ENCODE data around the gene DMD. TPM values are rescaled to one million over a fixed set of nuclear protein-coding genes. Genes with fewer than 3 reads are reported as not detected.

The DMD gene
- total RNA-seq, 1 donor from 2014 or later = 23.9 TPM

GRCh38 chrX:31356275-31357212 lies 1854.8 kb downstream of the DMD start:
- Mint-ChIP-seq H3K27me3 (peaks cover 3% of the 10 kb centered on the region), H3K36me3 (ENCODE audit: insufficient read depth) (no peaks in the 10 kb centered on the region), H3K9me3 (ENCODE audit: low read depth) (peaks cover 13% of the 10 kb centered on the region), H3K4me3 (ENCODE audit: low read depth) (no peak overlapping the region), H3K4me1 (ENCODE audit: low read depth) (peaks cover 12% of the 10 kb centered on the region), H3K27ac (peak overlapping the region; percentile 4)
- no peak for TF ChIP-seq CTCF (IDR thresholded peaks at IDR 0.05; ENCODE audit: unreplicated experiment)
- DNase-seq (ENCODE audit: low spot score, unreplicated experiment) = no peak

GRCh38 chrX:31355206-31355955 lies 1856.0 kb downstream of the DMD start:
- Mint-ChIP-seq H3K27ac (no peak overlapping the region), H3K27me3 (peaks cover 3% of the 10 kb centered on the region), H3K36me3 (ENCODE audit: insufficient read depth) (no peaks in the 10 kb centered on the region), H3K4me3 (ENCODE audit: low read depth) (no peak overlapping the region), H3K9me3 (ENCODE audit: low read depth) (peaks cover 9% of the 10 kb centered on the region), H3K4me1 (ENCODE audit: low read depth) (peaks cover 13% of the 10 kb centered on the region)
- DNase-seq (ENCODE audit: low spot score, unreplicated experiment) = no peak
- TF ChIP-seq CTCF (IDR thresholded peaks at IDR 0.05; ENCODE audit: unreplicated experiment) = no peak

GRCh38 chrX:31353095-31353494 lies 1858.3 kb downstream of the DMD start:
- H3K27ac Mint-ChIP-seq = no peak overlapping the region
- peaks cover 12% of the 10 kb centered on the region for H3K9me3 Mint-ChIP-seq (ENCODE audit: low read depth)
- DNase-seq (ENCODE audit: low spot score, unreplicated experiment) = no peak
- no peak overlapping the region for H3K4me3 Mint-ChIP-seq (ENCODE audit: low read depth)
- H3K4me1 Mint-ChIP-seq (ENCODE audit: low read depth) = peaks cover 17% of the 10 kb centered on the region
- TF ChIP-seq CTCF (IDR thresholded peaks at IDR 0.05; ENCODE audit: unreplicated experiment) = no peak
- peaks cover 3% of the 10 kb centered on the region for H3K27me3 Mint-ChIP-seq
- no peaks in the 10 kb centered on the region for H3K36me3 Mint-ChIP-seq (ENCODE audit: insufficient read depth)

GRCh38 chrX:31350808-31351074 lies 1860.6 kb downstream of the DMD start:
- H3K27me3 Mint-ChIP-seq = no peaks in the 10 kb centered on the region
- peaks cover 6% of the 10 kb centered on the region for H3K4me1 Mint-ChIP-seq (ENCODE audit: low read depth)
- no peak for DNase-seq (ENCODE audit: low spot score, unreplicated experiment)
- peaks cover 16% of the 10 kb centered on the region for H3K9me3 Mint-ChIP-seq (ENCODE audit: low read depth)
- H3K36me3 Mint-ChIP-seq (ENCODE audit: insufficient read depth) = no peaks in the 10 kb centered on the region
- H3K4me3 Mint-ChIP-seq (ENCODE audit: low read depth) = no peak overlapping the region
- no peak for TF ChIP-seq CTCF (IDR thresholded peaks at IDR 0.05; ENCODE audit: unreplicated experiment)
- no peak overlapping the region for H3K27ac Mint-ChIP-seq

GRCh38 chrX:31349515-31349914 lies 1861.8 kb downstream of the DMD start:
- Mint-ChIP-seq H3K4me1 (ENCODE audit: low read depth) (peaks cover 5% of the 10 kb centered on the region), H3K36me3 (ENCODE audit: insufficient read depth) (no peaks in the 10 kb centered on the region), H3K9me3 (ENCODE audit: low read depth) (peaks cover 13% of the 10 kb centered on the region), H3K4me3 (ENCODE audit: low read depth) (no peak overlapping the region), H3K27ac (no peak overlapping the region), H3K27me3 (no peaks in the 10 kb centered on the region)
- DNase-seq (ENCODE audit: low spot score, unreplicated experiment) = no peak
- no peak for TF ChIP-seq CTCF (IDR thresholded peaks at IDR 0.05; ENCODE audit: unreplicated experiment)
